MM.1S (cell line): ENCODE measurements around the gene CYP4A11.

Experiments used
- CTCF ChIP-seq: fragments of 300-600 bp; sonication (generic); IDR thresholded peaks from 2 replicates; pipeline ENCODE4 v1.5.1; 2016; ENCODE audit warnings: antibody characterized with exemption, low read length, mixed read lengths
- EZH2 ChIP-seq: fragments of 300-600 bp; sonication (generic); optimal IDR thresholded peaks from 2 replicates; pipeline ENCODE3; 2017; ENCODE audit warnings: low read depth, mild to moderate bottlenecking, antibody characterized with exemption, low read length, mixed read lengths
- EZH2phosphoT487 ChIP-seq: fragments of 300-600 bp; sonication (generic); IDR thresholded peaks from 2 replicates; pipeline ENCODE4 v1.6.1; 2018; ENCODE audit warnings: antibody characterized with exemption, low read length

DNA sequence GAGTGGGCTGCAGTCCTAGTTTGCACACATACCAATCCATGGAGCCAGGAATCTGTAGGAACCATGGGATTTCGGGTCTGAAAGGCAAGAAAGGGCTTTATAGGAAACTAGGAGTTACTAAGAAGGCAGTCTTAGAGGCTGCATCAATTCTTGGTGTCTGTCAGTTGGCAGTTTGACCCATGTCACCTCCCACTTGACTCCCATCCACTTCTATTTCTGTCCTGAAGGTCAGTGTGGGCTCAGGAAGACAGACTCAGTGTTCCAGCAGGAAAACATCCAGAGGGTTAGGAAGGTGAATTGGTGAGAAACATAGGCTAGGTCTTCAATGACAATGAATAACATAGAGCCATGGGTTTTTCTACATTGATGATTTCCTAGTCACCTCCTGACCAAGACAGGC, 4.0 kb downstream of the CYP4A11 start:
- TF ChIP-seq CTCF: no peak
- TF ChIP-seq EZH2phosphoT487: no peak
- TF ChIP-seq EZH2: no peak
